Esophagus squamous epithelium (tissue), 5 donors: ENCODE measurements around the gene KRT16. TPM values are rescaled to one million over a fixed set of nuclear protein-coding genes. Genes with fewer than 3 reads are reported as not detected.
"Not testable (repeated sequence)": the region's sequence is repeated elsewhere in the genome, so short reads cannot be mapped to it uniquely, and the experiment has no call there.

ENCODE experiments used
- DNase-seq: peaks from one replicate; lab custom pipeline; 2025; lab: John Stamatoyannopoulos, UW
- H3K27ac ChIP-seq, 4 donors: fragments of 200-600 bp; sonication (generic); one replicate each; pipeline ENCODE4 v1.5.1; 2016 to 2019; ENCODE audit warnings: mild to moderate bottlenecking in 1 of 4
- H3K27me3 ChIP-seq, 4 donors: fragments of 200-600 bp; sonication (generic); 1 replicate in 3 of 4; 2 replicates in 1 of 4; pipeline versions ENCODE4 v1.5.1 to v1.6.0; 2017 to 2021; ENCODE audit warnings: antibody characterized with exemption in 1 of 4
- H3K36me3 ChIP-seq, 3 donors: fragments of 200-600 bp; sonication (generic); one replicate each; pipeline ENCODE4 v1.5.1; 2016 to 2019
- H3K4me1 ChIP-seq, 3 donors: fragments of 200-600 bp; sonication (generic); one replicate each; pipeline ENCODE4 v1.5.1; 2017 to 2019
- H3K4me3 ChIP-seq, 4 donors: fragments of 200-600 bp; sonication (generic); 1 replicate in 3 of 4; 2 replicates in 1 of 4; pipeline ENCODE4 v1.5.1; 2016 to 2019; ENCODE audit warnings: mild to moderate bottlenecking in 2 of 4, moderate library complexity in 1 of 4
- H3K9me3 ChIP-seq, 3 donors: fragments of 200-600 bp; sonication (generic); one replicate each; pipeline ENCODE4 v1.5.1; 2016 to 2019
- POLR2A ChIP-seq, 4 donors: fragments of 450-650 bp; IDR thresholded peaks; one replicate each; pipeline ENCODE4 v1.6.1; 2017; ENCODE audit warnings: antibody characterized with exemption in 4 of 4, mild to moderate bottlenecking in 4 of 4, moderate library complexity in 3 of 4
- WGBS, 2 donors: methylation state at CpG; one replicate each; pipeline ENCODE4 v1.1.5; 2018; 5-methylcytosine and 5-hydroxymethylcytosine counted together
- intact Hi-C: fragments of 100-400 bp; cut with DNase I; formaldehyde crosslinking; loops from one replicate; pipeline ENCODE4 v1.15.0; 2022
- total RNA-seq, 4 donors: library from RNA; depleted of rRNA; stranded (reverse); fragments of >200 nt; gene quantifications; one replicate each; pipeline ENCODE4 v1.1.0, GENCODE V29; 2016
- TF ChIP-seq, protein P1 (sequence below), 6 experiments: fragments of 450-650 bp in 4 of 6; fragments of 200-600 bp in 2 of 6; sonication (generic) in 2 of 6; IDR thresholded peaks; one replicate each; pipeline ENCODE4 v1.5.1; 2016 to 2019; ENCODE audit warnings: antibody characterized with exemption in 6 of 6, mild to moderate bottlenecking in 4 of 6, moderate library complexity in 4 of 6
- donor health status: DM: yes; HTN: yes; CAD: no.

KRT16 gene
- total RNA-seq, 4 donors from 2014 or later: 156 to 6,712 (median 1,275) TPM

DNA sequence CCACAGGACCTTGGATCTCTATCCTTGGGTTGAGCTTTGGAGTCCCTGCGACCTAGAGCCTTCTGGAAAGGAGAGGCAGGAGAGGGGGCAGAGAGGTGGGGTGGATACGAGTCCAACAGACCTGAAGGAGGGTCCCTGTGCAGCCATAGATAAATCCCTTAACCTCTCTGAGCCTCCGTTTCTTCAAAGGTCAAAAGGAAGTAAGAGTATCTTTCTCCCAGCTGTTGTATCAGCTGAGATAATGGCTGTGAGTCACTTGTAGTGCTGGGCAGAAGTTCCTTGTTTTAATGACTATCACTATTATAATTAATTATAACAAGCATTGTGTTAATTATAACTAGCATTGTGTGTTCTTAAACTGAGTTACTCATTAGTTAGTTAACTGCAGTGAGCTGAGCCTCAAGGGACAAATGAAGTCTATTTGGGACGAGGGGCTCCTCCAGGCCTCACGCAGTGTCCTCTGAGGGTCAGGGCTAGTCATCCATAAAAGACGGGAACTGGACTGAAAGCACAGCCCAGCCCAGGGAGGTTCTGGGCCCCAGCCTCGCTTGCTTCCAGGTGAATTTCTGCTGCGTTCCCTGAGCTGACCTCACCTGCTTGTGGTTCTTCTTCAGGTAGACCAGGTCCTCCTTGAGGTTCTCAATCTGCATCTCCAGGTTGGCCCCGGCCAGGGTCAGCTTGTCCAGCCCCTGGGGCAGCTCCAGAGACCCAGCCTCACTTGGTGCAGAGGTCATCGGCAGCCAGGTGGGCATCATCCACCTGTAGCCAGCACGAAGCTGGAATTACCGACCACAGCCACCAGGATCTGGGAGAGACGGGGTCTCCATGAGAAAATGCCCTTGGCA, 17.5 kb upstream of the KRT16 start:
- no peaks in the 10 kb centered on the region for H3K9me3 ChIP-seq
- 54 to 74% methylated on average over 3 to 6 of the region's 13 CpGs for WGBS, 2 donors
- no peak overlapping the region for H3K27ac ChIP-seq
- H3K27me3 ChIP-seq: peaks cover 0 to 77% (median 0%) of the 10 kb centered on the region in 4 donors
- H3K4me1 ChIP-seq: peaks cover 14 to 34% (median 20%) of the 10 kb centered on the region in 3 donors
- DNase-seq: no peak
- no peak overlapping the region for H3K4me3 ChIP-seq
- intact Hi-C loops: no loop called here
- H3K36me3 ChIP-seq: no peaks in the 10 kb centered on the region
- TF ChIP-seq POLR2A (IDR thresholded peaks at IDR 0.05): no peak
- TF ChIP-seq, protein P1, sequence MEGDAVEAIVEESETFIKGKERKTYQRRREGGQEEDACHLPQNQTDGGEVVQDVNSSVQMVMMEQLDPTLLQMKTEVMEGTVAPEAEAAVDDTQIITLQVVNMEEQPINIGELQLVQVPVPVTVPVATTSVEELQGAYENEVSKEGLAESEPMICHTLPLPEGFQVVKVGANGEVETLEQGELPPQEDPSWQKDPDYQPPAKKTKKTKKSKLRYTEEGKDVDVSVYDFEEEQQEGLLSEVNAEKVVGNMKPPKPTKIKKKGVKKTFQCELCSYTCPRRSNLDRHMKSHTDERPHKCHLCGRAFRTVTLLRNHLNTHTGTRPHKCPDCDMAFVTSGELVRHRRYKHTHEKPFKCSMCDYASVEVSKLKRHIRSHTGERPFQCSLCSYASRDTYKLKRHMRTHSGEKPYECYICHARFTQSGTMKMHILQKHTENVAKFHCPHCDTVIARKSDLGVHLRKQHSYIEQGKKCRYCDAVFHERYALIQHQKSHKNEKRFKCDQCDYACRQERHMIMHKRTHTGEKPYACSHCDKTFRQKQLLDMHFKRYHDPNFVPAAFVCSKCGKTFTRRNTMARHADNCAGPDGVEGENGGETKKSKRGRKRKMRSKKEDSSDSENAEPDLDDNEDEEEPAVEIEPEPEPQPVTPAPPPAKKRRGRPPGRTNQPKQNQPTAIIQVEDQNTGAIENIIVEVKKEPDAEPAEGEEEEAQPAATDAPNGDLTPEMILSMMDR (IDR thresholded peaks at IDR 0.05): no peak

DNA sequence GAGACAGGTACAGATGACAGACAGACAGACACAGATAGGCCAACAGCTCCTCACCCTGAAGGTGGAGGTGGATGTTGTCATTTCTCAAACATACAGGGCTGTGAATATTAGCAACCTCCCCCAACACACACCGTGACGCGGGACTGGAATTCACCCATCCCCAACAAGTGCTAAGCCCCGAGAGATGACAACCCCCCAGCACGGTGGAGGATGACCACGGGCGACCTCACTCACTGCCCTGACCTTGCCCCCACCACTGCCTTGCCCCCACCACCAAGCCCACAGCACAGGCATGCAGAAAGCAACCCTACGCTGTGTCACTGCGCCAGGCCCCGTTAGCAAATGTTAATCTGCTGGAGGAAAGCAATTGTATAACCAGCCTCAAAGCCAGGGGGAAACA, 16.7 kb upstream of the KRT16 start:
- peaks cover 13 to 34% (median 16%) of the 10 kb centered on the region in 3 donors for H3K4me1 ChIP-seq
- DNase-seq: no peak

DNA sequence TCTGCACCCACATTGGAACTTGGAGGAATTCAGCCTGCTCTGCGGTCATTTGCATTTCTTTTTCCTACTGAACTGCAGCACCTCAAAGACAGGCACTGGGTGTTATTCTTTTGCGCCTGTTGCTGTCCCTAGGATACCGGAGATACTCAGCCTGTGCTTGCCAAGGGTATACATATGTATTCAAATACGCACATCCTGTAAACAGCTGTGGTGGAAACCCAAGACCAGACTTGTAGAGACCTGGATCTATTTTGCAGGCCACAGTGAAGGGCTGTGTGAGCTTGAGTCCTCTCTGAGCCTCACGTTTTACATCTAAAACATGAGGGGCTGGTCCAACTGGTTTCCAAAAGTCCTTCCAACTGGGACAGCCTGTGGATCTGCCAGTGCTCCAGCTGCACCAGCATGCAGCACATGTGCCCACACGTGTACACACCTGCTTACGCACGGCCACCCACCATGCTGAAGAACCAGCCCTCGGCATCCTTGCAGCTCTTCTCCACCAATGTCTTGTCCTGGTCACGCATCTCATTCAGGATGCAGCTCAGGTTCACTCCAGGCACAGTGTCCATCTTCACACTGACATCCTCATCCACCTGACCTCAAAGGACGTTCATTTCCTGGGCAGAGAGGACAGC, 16.2 kb upstream of the KRT16 start:
- H3K36me3 ChIP-seq, DNase-seq, intact Hi-C loops, H3K9me3 ChIP-seq, H3K4me3 ChIP-seq: not testable (repeated sequence)
- Histone ChIP-seq H3K4me1 (peaks cover 13 to 40% (median 20%) of the 10 kb centered on the region in 3 donors), H3K27me3 (peaks cover 0 to 77% (median 0%) of the 10 kb centered on the region in 4 donors), H3K27ac (peak overlapping the region in 1 of 4 donors; percentile 29)
- 37 to 72% methylated on average over 9 to 11 of the region's 11 CpGs for WGBS, 2 donors

More for the DNA sequence above, 16.7 kb upstream of the KRT16 start:
- no peak overlapping the region for H3K27ac ChIP-seq
- peaks cover 0 to 77% (median 0%) of the 10 kb centered on the region in 4 donors for H3K27me3 ChIP-seq
- intact Hi-C loops: no loop called here
- 89% methylated on average over 6 of the region's 10 CpGs; no CpG with 5 or more reads in 1 of the 2 donors for WGBS, 2 donors
- H3K36me3 ChIP-seq: no peaks in the 10 kb centered on the region
- no peaks in the 10 kb centered on the region for H3K9me3 ChIP-seq
- no peak overlapping the region for H3K4me3 ChIP-seq
- TF ChIP-seq POLR2A (IDR thresholded peaks at IDR 0.05): no peak
- TF ChIP-seq, protein P1 (IDR thresholded peaks at IDR 0.05): no peak

DNA sequence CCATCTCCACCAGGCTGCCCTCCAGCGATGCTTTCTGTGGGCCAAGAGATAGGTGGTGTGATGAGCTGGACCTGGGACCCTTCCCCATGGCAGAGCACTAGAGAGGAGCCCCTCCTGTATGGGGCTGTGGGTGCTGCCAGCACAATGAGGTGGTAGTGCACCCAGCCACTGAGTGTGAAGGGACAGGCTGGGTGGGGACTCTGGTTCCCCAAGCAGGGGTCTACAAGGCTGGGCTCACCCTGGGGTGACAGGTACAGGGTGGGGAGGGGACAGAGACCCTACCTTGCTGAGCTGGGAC, 15.5 kb upstream of the KRT16 start:
- H3K9me3 ChIP-seq, DNase-seq, H3K36me3 ChIP-seq, intact Hi-C loops, H3K4me3 ChIP-seq: not testable (repeated sequence)
- H3K27me3 ChIP-seq: peaks cover 0 to 81% (median 0%) of the 10 kb centered on the region in 4 donors
- peaks cover 13 to 47% (median 20%) of the 10 kb centered on the region in 3 donors for H3K4me1 ChIP-seq
- peak overlapping the region in 1 of 4 donors; percentile 16 for H3K27ac ChIP-seq
- no CpG with 5 or more reads among the region's 1 CpG for whole genome bisulfite sequencing, 2 donors

DNA sequence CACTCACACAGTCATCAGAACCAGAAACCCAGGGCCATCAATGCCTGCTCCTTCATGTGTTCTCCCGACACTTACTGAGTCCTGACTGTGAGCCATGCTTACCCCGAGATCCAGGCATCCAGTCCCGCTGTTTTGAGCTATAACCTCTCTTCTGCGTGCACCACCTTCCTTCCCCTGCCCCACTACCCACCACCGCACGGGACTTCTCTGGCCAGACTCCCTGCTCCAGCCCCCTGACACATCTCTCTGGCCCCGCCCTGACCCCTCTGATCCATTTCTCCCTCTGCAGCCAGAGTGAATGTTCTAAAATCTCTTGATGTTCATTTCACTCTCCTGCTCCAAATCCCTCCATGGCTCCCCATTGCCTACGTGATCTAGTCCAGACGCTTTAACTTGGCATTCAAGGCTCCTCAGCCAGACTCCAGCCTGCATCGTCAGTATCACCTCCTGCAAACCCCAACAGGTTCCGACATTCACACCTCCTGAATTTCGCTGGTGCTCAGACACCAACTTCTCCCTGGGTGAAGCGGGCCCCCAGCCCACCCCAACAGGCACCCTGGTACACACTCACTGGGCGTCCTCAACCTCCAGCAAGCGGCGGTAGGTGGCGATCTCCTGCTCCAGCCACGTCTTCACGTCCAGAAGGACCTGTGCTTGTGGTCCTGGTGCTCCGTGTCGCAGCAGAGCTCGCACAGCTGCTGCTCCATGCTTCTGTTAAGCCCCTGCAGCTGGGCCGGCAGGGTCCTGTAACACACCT, 14.9 kb upstream of the KRT16 start:
- Histone ChIP-seq H3K4me3 (no peak overlapping the region), H3K9me3 (no peaks in the 10 kb centered on the region), H3K4me1 (peaks cover 13 to 50% (median 20%) of the 10 kb centered on the region in 3 donors), H3K27me3 (peaks cover 0 to 86% (median 0%) of the 10 kb centered on the region in 4 donors), H3K36me3 (no peaks in the 10 kb centered on the region), H3K27ac (peak overlapping the region in 1 of 4 donors; percentile 16)
- 87 to 89% methylated on average over 12 to 19 of the region's 23 CpGs for WGBS, 2 donors
- DNase-seq: no peak
- no peak for TF ChIP-seq POLR2A (IDR thresholded peaks at IDR 0.05)
- TF ChIP-seq, protein P1 (IDR thresholded peaks at IDR 0.05): no peak
- intact Hi-C loops: no loop called here

DNA sequence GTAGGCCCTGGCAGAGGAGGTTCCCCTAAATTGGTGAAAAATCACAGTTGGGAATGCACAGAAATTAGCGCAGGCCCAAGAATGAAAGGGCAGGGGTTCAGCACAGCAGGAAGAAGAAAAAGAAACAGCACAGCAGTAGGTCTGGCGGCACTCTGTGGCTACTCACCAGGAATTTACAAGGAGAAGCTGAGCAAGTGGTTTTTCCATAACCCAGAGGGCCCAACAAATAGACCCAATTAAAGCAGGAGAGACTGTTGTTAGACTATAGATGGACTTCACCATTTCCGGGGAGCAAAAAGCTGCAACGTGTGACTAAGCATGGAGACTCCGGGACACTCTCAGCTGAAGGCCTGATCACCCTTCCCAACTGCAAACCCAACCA, 14.3 kb upstream of the KRT16 start:
- H3K27me3 ChIP-seq: peaks cover 0 to 84% (median 0%) of the 10 kb centered on the region in 4 donors
- H3K27ac ChIP-seq, H3K36me3 ChIP-seq, H3K9me3 ChIP-seq, DNase-seq, H3K4me3 ChIP-seq, intact Hi-C loops: not testable (repeated sequence)
- H3K4me1 ChIP-seq: peaks cover 13 to 50% (median 20%) of the 10 kb centered on the region in 3 donors
- 88 to 92% methylated on average over 5 of the region's 5 CpGs for WGBS, 2 donors

DNA sequence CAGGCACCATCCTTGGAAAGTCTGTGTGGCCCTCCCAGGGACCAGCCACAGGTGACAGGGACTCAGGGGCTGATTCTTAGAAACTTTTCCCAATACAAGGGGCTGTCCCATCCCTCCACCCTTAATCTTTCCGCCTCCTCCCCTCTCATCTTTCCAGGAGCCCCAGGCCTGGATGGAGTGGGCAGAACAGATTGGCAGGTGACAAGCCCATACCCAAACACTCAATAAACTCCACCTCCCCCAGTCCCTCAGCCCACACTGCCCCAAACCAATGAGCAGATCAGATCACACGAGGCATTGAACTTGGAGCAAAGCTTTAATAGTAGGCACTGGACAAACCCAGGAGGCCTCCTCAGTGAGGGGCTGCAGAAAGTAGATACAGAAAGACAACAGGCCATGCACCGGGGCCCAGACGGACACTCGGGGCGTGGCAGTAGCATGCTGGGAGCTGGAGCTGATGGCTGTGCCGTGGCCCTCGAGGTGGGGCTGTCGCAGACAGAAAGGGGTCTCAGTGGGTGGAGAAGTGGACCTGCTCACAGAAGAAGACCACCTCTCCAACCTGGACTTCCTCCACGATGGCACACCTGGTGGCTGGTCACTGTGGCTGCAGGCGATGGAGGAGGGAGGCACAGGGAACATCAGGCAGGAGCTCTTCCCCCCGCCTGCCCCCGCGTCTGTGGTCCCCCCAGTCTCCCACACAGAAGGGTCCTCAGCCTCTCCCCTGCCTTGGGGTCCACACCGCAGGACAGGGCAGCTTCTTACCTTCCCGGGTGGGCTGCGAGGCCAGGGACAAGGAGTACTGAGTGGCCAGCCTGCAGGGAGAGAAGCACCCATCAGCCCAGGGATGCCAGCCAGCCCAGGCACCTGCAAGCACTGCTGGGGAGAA, 13.7 kb upstream of the KRT16 start:
- WGBS, 2 donors: 80 to 90% methylated on average over 4 to 13 of the region's 17 CpGs
- H3K27ac ChIP-seq, intact Hi-C loops, H3K36me3 ChIP-seq, H3K4me3 ChIP-seq, H3K9me3 ChIP-seq, DNase-seq: not testable (repeated sequence)
- peaks cover 13 to 53% (median 20%) of the 10 kb centered on the region in 3 donors for H3K4me1 ChIP-seq
- H3K27me3 ChIP-seq: peaks cover 0 to 82% (median 0%) of the 10 kb centered on the region in 4 donors
